ENCODE measurements around the gene KLHL8. TPM values are rescaled to one million over a fixed set of nuclear protein-coding genes. Genes with fewer than 3 reads are reported as not detected.

KLHL8 gene
- total RNA-seq, 4 donors from 2014 or later = 6.9 to 12.4 (median 11.3) TPM

GRCh38 chr4:87117051-87117731, 103.2 kb downstream of the KLHL8 start:
- H3K27ac ChIP-seq = no peak overlapping the region
- H3K27me3 ChIP-seq = no peaks in the 10 kb centered on the region
- no peak overlapping the region for H3K4me3 ChIP-seq
- DNase-seq = no peak
- H3K36me3 ChIP-seq = peaks cover 0 to 65% (median 0%) of the 10 kb centered on the region in 3 donors
- peaks cover 0 to 9% (median 0%) of the 10 kb centered on the region in 4 donors for H3K4me1 ChIP-seq
- TF ChIP-seq POLR2A (IDR thresholded peaks at IDR 0.05) (no peak), CTCF (IDR thresholded peaks at IDR 0.05) (no peak)
- H3K9me3 ChIP-seq = no peaks in the 10 kb centered on the region

GRCh38 chr4:87116231-87116630, 104.2 kb downstream of the KLHL8 start:
- Histone ChIP-seq H3K4me1 (peaks cover 0 to 3% (median 0%) of the 10 kb centered on the region in 4 donors), H3K27ac (no peak overlapping the region), H3K9me3 (no peaks in the 10 kb centered on the region), H3K36me3 (peaks cover 0 to 74% (median 0%) of the 10 kb centered on the region in 3 donors), H3K27me3 (no peaks in the 10 kb centered on the region), H3K4me3 (no peak overlapping the region)
- no peak for DNase-seq
- TF ChIP-seq CTCF (IDR thresholded peaks at IDR 0.05) = no peak
- TF ChIP-seq POLR2A (IDR thresholded peaks at IDR 0.05) = no peak

- TF ChIP-seq POLR2A (IDR thresholded peaks at IDR 0.05) = no peak
- no peak for TF ChIP-seq CTCF (IDR thresholded peaks at IDR 0.05)
- H3K27ac ChIP-seq = no peak overlapping the region
- H3K36me3 ChIP-seq = peaks cover 0 to 85% (median 0%) of the 10 kb centered on the region in 3 donors
Measured at GRCh38 chr4:87114245-87115062, 106.0 kb downstream of the KLHL8 start.

GRCh38 chr4:87112063-87112462, 108.4 kb downstream of the KLHL8 start:
- H3K4me1 ChIP-seq = peaks cover 0 to 9% (median 0%) of the 10 kb centered on the region in 4 donors
- DNase-seq = no peak
- H3K27ac ChIP-seq = no peak overlapping the region
- no peak for TF ChIP-seq POLR2A (IDR thresholded peaks at IDR 0.05)
- no peak for TF ChIP-seq CTCF (IDR thresholded peaks at IDR 0.05)
- no peak overlapping the region for H3K4me3 ChIP-seq
- H3K27me3 ChIP-seq = no peaks in the 10 kb centered on the region
- peaks cover 0 to 84% (median 0%) of the 10 kb centered on the region in 3 donors for H3K36me3 ChIP-seq
- no peaks in the 10 kb centered on the region for H3K9me3 ChIP-seq

More at GRCh38 chr4:87114245-87115062, 106.0 kb downstream of the KLHL8 start:
- Histone ChIP-seq H3K4me3 (no peak overlapping the region), H3K4me1 (no peaks in the 10 kb centered on the region), H3K9me3 (no peaks in the 10 kb centered on the region), H3K27me3 (no peaks in the 10 kb centered on the region)
- DNase-seq = no peak

Other genes with a start within 250 kb of the KLHL8 start
- gene HSD17B13, start 102.3 kb upstream of the KLHL8 start, total RNA-seq = 1 to 10 TPM in 2 of 4 donors, under 1 TPM in 1, not detected in 1; 0.70 to 4.0 (median 1.6) TPM
- 100 to 1,000 TPM in 3 of 4 donors, 10 to 100 TPM in 1; 81.7 to 873 (median 330) TPM for gene HSD17B11, start 170.6 kb upstream of the KLHL8 start, total RNA-seq
- gene NUDT9, start 202.0 kb upstream of the KLHL8 start, total RNA-seq = 10 to 100 TPM; 11.6 to 47.1 (median 37.8) TPM